Measurements from ENCODE around the gene TFF1. TPM values are rescaled to one million over a fixed set of nuclear protein-coding genes. Genes with fewer than 3 reads are reported as not detected.

The TFF1 gene
- total RNA-seq, 1 donor from 2014 or later: not detected

GRCh38 chr21:42346441-42346840 is 19.9 kb downstream of the TFF1 start:
- DNase-seq: no peak
- Mint-ChIP-seq H3K36me3 (ENCODE audit: unreplicated experiment) (peaks cover 4% of the 10 kb centered on the region), H3K4me1 (ENCODE audit: low read depth, unreplicated experiment) (peaks cover 3% of the 10 kb centered on the region), H3K4me3 (ENCODE audit: unreplicated experiment) (no peak overlapping the region), H3K27ac (ENCODE audit: unreplicated experiment) (no peak overlapping the region), H3K27me3 (ENCODE audit: unreplicated experiment) (no peaks in the 10 kb centered on the region), H3K9me3 (ENCODE audit: unreplicated experiment) (peaks cover 5% of the 10 kb centered on the region)
- TF ChIP-seq CTCF (IDR thresholded peaks at IDR 0.05; ENCODE audit: partially characterized antibody, unreplicated experiment): no peak

GRCh38 chr21:42344631-42345030 is 21.7 kb downstream of the TFF1 start:
- peaks cover 4% of the 10 kb centered on the region for H3K36me3 Mint-ChIP-seq (ENCODE audit: unreplicated experiment)
- TF ChIP-seq CTCF (IDR thresholded peaks at IDR 0.05; ENCODE audit: partially characterized antibody, unreplicated experiment): no peak
- H3K27me3 Mint-ChIP-seq (ENCODE audit: unreplicated experiment): no peaks in the 10 kb centered on the region
- H3K27ac Mint-ChIP-seq (ENCODE audit: unreplicated experiment): no peak overlapping the region
- DNase-seq: no peak
- peaks cover 2% of the 10 kb centered on the region for H3K4me1 Mint-ChIP-seq (ENCODE audit: low read depth, unreplicated experiment)
- H3K4me3 Mint-ChIP-seq (ENCODE audit: unreplicated experiment): no peak overlapping the region
- H3K9me3 Mint-ChIP-seq (ENCODE audit: unreplicated experiment): peaks cover 5% of the 10 kb centered on the region

- H3K36me3 Mint-ChIP-seq (ENCODE audit: unreplicated experiment): peaks cover 4% of the 10 kb centered on the region
- no peak for DNase-seq
- H3K9me3 Mint-ChIP-seq (ENCODE audit: unreplicated experiment): peaks cover 5% of the 10 kb centered on the region
- TF ChIP-seq CTCF (IDR thresholded peaks at IDR 0.05; ENCODE audit: partially characterized antibody, unreplicated experiment): no peak
- H3K27ac Mint-ChIP-seq (ENCODE audit: unreplicated experiment): no peak overlapping the region
- no peaks in the 10 kb centered on the region for H3K27me3 Mint-ChIP-seq (ENCODE audit: unreplicated experiment)
- peaks cover 2% of the 10 kb centered on the region for H3K4me1 Mint-ChIP-seq (ENCODE audit: low read depth, unreplicated experiment)
- H3K4me3 Mint-ChIP-seq (ENCODE audit: unreplicated experiment): no peak overlapping the region
Observed at GRCh38 chr21:42343963-42344510, 22.3 kb downstream of the TFF1 start.

DNA sequence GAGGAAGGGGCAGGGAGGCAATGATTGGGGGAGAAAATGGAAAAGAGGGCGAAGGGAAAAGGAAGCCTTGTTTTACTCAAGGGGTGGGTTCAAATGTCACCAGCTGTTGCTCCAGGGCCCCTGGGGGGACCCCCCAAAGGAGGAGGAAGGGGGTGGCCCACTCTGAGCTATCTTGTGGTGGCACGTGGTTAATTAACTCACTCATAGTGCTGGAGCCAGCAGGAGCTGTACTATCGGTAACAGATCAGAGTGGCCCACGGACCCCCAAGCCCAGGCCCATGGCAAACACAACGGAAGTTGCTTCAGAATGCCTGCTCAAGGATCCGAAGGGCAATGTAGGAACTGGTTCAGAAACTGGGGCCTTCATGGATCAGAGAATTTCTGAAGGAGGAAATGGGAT is 22.8 kb downstream of the TFF1 start:
- Mint-ChIP-seq H3K9me3 (ENCODE audit: unreplicated experiment) (peaks cover 5% of the 10 kb centered on the region), H3K4me3 (ENCODE audit: unreplicated experiment) (no peak overlapping the region), H3K36me3 (ENCODE audit: unreplicated experiment) (peaks cover 4% of the 10 kb centered on the region), H3K4me1 (ENCODE audit: low read depth, unreplicated experiment) (peaks cover 7% of the 10 kb centered on the region), H3K27me3 (ENCODE audit: unreplicated experiment) (no peaks in the 10 kb centered on the region), H3K27ac (ENCODE audit: unreplicated experiment) (no peak overlapping the region)
- no peak for DNase-seq
- TF ChIP-seq CTCF (IDR thresholded peaks at IDR 0.05; ENCODE audit: partially characterized antibody, unreplicated experiment): no peak

GRCh38 chr21:42343101-42343500 is 23.2 kb downstream of the TFF1 start:
- H3K9me3 Mint-ChIP-seq (ENCODE audit: unreplicated experiment): peaks cover 5% of the 10 kb centered on the region
- H3K4me3 Mint-ChIP-seq (ENCODE audit: unreplicated experiment): no peak overlapping the region
- H3K36me3 Mint-ChIP-seq (ENCODE audit: unreplicated experiment): peaks cover 2% of the 10 kb centered on the region
- no peaks in the 10 kb centered on the region for H3K27me3 Mint-ChIP-seq (ENCODE audit: unreplicated experiment)
- peaks cover 12% of the 10 kb centered on the region for H3K4me1 Mint-ChIP-seq (ENCODE audit: low read depth, unreplicated experiment)
- DNase-seq: no peak
- H3K27ac Mint-ChIP-seq (ENCODE audit: unreplicated experiment): no peak overlapping the region
- no peak for TF ChIP-seq CTCF (IDR thresholded peaks at IDR 0.05; ENCODE audit: partially characterized antibody, unreplicated experiment)
